ENCODE results near the gene MRTO4. TPM values are rescaled to one million over a fixed set of nuclear protein-coding genes. Genes with fewer than 3 reads are reported as not detected.
A peak's percentile ranks its signal among the peaks of the same experiment; 100 is the strongest.
"Not testable (repeated sequence)": the region's sequence is repeated elsewhere in the genome, so short reads cannot be mapped to it uniquely, and the experiment has no call there.

MRTO4 gene
- polyA plus RNA-seq (ENCODE audit: insufficient read length in 10 of 10), result 10 to 100 TPM; 20.8 to 31.3 (median 26.3) TPM
- long read RNA-seq, donor 1, transcript MRTO4-201 (8 exons, 2,315 nt), result major isoform, 13 of 13 reads
- long read RNA-seq, donor 1, partial matches to known transcripts, result 0 of 13 reads
- long read RNA-seq, donor 1, other reads (novel, unspliced or antisense), result 0 of 13 reads
- long read RNA-seq, donor 2, transcript MRTO4-201 (8 exons, 2,315 nt), result major isoform, 7 of 7 reads
- long read RNA-seq, donor 2, partial matches to known transcripts, result 0 of 7 reads
- long read RNA-seq, donor 2, other reads (novel, unspliced or antisense), result 0 of 7 reads
- long read RNA-seq, donor 3, result 0 reads
- long read RNA-seq, donor 4, transcript MRTO4-201 (8 exons, 2,315 nt), result major isoform, 9 of 9 reads
- long read RNA-seq, donor 4, partial matches to known transcripts, result 0 of 9 reads
- long read RNA-seq, donor 4, other reads (novel, unspliced or antisense), result 0 of 9 reads
- long read RNA-seq, donor 5, transcript MRTO4-201 (8 exons, 2,315 nt), result major isoform, 11 of 11 reads
- long read RNA-seq, donor 5, partial matches to known transcripts, result 0 of 11 reads
- long read RNA-seq, donor 5, other reads (novel, unspliced or antisense), result 0 of 11 reads
- long read RNA-seq, donor 6, partial matches to known transcripts, result 0 of 5 reads
- long read RNA-seq, donor 6, other reads (novel, unspliced or antisense), result 0 of 5 reads
- long read RNA-seq, donor 7, transcript MRTO4-201 (8 exons, 2,315 nt), result major isoform, 12 of 12 reads
- long read RNA-seq, donor 7, partial matches to known transcripts, result 0 of 12 reads
- long read RNA-seq, donor 7, other reads (novel, unspliced or antisense), result 0 of 12 reads
- long read RNA-seq, donor 8, transcript MRTO4-201 (8 exons, 2,315 nt), result major isoform, 6 of 6 reads
- long read RNA-seq, donor 8, partial matches to known transcripts, result 0 of 6 reads
- long read RNA-seq, donor 8, other reads (novel, unspliced or antisense), result 0 of 6 reads
- long read RNA-seq, donor 9, partial matches to known transcripts, result 0 of 1 reads
- long read RNA-seq, donor 9, other reads (novel, unspliced or antisense), result 0 of 1 reads

DNA sequence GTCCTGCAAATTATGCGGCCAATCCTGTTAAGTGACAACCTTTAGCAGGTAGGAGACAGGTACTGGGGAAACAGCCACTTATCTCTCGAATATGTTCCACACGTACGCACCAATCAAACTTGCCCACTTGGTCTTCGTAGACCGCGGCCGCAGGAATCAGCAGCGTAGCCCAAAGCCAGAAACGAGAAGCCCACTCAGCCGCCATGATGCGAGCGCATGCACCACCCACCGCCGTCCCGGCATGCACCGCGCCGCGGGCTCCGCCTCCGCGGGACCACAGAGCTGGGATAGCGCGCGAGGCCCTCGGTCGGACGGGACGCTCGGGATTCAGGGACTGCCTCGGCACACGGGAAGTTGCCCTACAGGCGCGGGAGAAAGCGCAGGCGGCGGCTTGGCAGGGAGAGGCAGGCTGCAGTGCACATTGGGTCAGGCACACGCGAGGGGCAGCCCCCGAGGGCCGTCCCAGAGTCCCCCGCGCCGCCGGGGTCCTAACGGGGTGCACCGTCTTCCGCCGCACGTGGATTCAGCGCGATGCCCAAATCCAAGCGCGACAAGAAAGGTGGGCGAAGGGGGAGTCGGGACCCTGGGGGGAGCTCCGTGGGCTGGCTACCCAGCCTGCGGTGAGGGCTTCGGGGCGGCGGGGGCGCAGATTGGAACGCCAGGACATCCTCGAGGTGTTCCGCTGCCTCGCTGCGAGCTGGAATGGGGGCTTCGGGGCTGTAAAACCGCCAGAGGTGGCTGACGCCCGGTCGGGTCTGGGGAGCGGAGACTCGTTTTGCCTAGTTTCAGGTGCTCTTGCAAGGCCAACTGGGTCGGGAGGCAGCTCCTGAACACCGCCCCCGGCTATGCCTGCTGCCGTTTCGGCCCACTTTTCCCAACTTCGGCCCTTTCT, at the start of gene MRTO4, which contains the start of gene EMC1:
Gene MRTO4, plus strand, starts transcription at position 501 of the 892 bp plus-strand sequence. Its CDS starts 31 bp downstream, at position 532.
Gene EMC1, minus strand, starts transcription at position 220 of the 892 bp plus-strand sequence. Its CDS starts 15 bp downstream, at position 205.
- peak; percentile 84 to 98 (median 93) for DNase-seq

DNA sequence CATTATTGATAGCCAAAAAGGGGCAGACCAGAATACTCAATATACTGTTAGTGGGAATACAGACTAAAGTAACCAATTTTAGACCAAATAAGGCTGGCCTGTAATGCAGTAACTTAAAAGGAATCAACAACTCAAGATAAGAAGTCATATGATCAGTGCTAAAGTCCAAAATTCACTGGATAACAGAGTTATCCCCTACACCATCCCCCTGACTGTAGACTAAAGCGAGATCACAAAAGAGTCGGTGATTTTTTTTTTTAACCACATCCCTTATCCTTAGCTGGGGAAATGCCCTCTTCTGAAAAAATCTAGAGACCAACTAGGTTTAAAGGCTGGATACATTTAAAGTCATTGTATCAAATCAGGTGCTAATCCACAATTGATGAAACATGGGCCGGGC, 49.2 kb upstream of the MRTO4 start:
- DNase-seq, result no peak

DNA sequence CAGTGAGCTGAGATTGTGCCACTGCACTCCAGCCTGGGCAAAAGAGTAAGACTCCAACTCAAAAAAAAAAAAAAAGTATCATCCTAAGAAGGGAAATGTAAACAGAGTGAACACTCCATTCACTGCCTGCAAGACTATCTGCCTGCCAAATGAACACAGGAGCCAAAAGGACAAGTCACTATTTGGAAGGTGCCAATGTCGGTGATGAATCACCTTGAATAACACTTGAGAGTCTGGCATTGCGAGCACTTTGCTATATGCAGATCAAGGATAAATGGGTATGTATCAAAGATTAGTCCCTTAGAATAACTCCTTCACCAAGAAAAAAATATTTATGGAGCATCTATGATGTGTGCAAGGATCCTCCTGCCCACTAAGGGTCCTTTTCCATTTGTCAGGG, 48.2 kb upstream of the MRTO4 start:
- no peak for DNase-seq

DNA sequence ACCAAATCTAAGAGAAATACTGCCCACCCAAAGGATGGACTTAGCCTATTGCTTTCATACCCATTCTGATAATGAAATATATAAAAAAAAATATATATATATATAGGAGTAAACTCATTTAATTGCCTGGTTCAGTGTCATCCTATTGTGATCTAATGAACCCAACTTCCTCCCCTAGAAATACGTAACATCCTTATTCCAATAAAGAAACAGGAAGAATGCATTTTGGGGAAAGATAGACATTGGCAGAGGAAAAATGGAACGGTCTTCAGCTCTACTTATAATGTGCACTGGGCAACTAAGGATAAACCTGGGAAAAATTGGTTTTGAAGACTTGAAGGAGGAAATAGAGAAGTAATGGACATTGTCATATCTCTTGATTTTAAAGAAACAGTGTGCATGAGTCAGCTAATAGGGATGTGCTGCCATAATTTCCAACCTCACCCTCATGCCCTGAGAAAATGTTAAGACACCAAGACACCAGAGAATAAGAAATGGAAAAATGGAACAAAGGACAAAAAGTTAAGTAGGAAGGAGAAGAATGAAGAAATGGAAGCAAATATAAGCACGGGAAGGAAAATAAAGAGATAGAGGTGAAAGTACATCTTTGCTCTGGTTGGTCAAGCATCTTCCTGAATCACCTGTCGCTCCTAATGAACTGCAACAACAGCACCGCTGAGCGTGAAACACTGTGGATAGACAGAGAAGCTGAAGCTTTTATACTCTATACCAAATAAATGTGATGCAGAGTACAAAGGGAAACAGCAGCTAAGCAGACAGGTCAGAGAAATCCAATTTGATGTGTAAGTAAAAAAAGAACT, 46.9 kb upstream of the MRTO4 start:
- no peak for DNase-seq

DNA sequence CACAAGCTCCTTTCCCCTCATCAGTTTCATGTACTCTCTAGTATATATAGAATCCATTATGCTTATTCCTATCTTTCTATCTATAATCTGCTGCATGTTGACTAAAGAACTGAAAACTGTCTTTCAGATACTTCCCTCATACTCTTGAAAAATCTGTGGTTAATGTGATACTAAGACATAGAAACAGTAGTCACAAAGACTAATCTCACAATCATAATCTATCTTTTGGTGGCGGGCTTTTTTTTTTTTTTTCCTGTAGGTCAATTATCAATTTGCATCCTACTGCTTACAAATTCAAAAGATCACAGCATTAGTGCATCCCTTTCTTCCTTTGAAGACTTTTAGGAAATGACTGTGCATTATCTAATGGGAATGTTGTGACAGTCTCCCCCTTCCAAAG, 46.2 kb upstream of the MRTO4 start:
- no peak for DNase-seq

DNA sequence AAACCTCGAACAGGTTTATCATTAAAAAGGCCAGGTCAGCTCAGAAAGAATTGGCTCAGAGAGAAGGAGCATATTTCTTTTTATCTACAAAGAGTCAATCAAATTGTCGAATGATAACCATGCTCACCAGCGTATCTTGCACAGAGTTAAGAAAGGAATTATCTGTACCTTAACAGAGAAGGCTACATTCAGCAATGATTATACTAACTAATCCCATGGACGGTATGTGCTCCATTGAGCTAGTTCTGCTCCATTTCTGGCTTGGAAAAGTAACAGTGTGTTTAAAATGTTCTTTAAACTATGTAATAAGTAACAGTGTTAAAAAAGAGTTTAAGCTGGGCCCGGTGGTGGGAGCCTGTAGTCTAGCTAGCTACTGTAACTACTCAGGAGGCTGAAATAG, 45.8 kb upstream of the MRTO4 start:
- DNase-seq, result no peak

DNA sequence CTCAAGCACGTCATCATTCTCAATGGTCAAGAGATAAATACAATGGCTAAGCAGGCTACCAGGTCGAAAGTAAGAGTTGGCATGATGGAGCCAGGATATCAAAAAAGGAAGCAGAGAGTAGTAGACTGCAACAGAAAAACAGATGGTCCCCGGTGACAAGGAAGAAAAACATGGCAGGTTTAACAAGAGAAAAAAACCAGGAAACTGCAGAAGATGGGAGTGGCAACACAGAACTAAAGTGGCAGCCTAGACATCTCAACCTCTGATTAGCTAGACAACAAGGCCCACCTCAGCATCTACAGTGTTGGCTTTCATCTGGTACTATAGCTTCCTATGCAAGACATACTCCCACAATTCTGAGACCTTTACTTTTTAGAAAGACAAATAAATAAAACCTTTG, 44.7 kb upstream of the MRTO4 start:
- no peak for DNase-seq

DNA sequence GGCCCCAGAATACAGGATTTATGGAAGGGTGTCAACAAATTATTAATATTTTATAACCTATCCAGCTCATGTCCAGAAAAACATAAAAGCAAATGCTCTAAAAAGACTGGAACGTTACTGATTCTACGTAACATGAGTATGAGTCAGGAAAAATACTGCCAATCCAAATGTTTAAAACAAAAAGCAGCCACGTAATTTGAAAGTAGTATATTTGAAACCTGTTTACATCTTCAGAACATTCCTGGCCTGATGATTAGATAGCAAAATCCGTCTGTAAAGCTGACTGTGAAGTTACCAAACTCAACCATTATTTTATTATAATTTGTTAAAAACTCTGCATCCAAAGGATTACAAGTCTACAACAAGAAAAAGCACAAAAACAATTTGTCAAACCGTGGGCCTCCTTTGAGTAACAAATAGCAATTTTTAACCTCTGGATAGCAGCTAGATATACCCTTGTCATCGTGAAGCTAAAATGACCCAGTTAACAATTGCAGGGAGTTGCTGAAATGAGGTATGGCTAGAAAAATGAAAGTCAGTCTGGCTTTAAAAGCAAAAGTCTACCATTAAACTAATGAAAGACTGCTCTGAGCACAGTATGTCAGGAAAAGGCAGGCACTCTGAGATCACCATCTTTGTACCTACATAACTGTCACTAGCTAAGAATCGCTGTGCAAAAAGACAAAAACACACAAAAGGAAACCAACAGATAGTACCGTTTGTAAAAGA, 42.7 kb upstream of the MRTO4 start:
- DNase-seq, result peak in 1 of 3 donors; percentile 5

DNA sequence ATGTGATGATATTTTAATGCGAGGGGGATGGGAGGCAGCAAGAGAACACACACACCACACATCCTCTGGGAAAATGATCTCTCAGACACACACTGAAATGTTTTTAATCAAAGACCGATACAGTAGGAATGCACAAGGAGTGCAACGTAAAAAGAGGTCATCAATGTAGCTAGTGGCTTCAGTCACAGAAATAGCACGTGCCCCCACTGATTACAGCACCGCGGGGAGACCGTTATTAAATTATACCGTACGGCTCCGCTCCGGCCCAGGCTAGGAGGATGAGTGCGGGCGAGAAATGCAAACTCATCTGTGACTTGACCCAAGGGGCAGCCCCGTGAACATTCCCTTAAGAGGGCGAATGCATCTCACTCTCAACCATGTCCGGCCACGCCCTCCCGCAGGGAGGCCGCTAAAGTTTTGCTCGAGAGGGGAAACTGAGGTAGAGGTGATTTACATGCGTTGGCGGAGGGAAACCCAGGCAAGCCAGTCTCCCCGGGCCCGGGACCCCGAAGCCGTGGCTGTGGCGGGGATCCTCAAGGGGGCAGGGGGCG, 42.1 kb upstream of the MRTO4 start:
- peak; percentile 17 to 73 (median 36) for DNase-seq

DNA sequence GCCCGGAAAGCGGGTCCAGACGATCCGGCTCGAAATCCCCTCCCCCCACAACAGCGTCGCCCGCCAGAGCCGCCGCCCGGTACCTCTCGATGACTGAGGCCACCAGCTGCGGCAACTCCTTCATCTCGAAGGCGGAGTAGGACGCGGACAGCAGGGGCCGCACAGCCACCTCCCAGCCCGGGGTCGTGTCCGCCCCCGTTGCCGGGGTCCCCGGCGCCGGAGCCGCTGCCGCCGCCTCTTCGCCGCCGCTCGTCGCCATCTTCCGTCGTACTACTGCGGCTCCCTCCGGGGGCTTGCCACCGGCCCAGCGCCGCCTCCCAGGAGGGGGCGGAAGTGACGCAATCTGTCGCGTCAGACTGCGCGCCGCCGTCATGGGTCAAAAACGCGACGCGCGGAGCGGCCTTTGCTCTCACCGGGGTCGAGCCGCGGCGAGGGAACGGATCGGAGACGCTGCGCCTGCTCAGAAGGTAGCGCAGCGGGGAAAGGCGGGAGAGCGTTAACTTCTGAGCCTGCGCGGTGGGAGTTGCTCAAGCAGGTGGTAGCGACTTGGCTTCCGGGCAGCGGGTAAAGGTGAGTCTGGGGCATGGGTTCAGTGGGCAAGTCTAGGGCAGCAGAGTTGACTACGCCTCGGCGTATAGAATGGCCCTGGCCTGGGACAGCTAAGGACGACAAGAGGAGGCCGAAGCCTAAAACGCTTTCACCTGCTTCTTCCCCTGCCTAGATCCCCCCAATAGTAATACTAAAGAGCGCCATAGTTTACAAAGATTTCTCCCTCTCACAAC, 41.4 kb upstream of the MRTO4 start, which contains the start of gene UBR4:
Gene UBR4, minus strand, starts transcription at position 277 of the 782 bp plus-strand sequence. Its CDS starts 18 bp downstream, at position 259.
- peak; percentile 92 to 98 (median 97) for DNase-seq

DNA sequence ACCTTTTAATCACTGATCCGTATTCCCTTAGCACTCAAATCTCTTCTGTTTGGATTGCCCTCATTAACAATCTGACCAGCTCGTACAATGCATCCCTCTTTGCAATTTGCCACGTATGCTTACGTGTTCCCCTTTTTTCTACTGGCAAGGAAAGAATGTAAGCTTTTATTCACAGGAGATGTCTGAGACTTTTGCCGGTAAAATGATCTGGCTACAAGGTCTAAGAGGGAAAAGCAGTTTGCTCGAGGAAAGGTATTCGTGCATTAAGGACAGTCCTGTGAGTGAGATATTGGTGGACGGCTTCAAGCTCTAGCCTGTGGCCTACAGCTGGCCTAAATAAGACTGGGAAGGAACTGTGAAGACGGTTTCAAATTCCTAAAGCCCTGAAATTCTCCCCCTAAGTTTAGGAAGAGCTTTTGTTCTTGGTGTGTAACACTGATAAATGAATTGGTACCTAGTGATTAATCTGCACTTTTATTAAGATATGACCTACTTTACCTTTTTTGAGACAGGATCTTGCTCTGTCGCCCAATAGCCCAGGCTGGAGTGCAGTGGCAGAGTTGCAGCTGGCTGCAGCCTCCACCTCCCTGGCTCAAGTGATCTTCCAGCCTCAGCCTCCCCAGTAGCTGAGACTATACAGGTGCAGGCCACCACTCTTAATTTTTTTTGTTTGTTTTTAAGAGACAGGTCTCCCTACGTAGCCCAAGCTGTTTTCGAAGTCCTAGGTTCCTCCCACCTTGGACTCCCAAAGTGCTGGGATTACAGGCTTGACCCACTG, 40.6 kb upstream of the MRTO4 start:
- peak in 2 of 3 donors; percentile 7 to 28 for DNase-seq

DNA sequence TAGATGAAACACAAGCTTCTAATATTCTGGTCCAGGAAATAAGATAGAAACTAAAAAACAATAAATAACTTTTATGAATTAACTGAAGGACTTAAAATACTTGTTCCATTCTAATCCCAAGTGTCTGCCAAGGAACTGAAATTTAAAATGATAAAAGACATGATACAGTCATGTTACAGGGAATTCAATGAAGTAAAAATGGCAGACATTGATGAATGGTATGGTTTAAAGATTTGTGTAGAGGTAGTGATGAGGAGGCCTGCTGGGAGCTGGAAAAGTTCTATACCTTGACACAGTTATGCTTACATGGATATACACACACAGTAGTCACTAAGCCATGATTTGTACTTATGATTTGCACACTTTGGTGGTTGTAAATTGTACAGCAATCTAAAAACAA, 39.4 kb upstream of the MRTO4 start:
- DNase-seq, result no peak

DNA sequence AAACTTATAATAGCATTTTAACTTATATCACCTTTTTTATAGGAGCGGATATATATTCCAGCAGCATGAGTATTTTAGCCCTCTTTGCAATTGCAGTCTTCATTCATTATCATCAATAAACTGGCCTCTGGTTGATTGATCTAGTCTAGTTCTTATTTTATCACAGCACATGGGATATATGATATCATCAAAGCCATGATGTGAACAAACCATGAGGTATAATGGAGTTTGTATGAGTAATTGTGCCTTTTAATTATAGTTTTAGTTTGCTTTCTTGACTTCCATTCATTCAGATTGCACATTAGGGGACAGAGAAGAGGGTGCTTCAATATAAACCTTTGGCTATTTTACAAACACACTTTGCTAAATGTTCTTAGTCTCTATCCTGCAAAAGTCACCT, 38.0 kb upstream of the MRTO4 start:
- no peak for DNase-seq

DNA sequence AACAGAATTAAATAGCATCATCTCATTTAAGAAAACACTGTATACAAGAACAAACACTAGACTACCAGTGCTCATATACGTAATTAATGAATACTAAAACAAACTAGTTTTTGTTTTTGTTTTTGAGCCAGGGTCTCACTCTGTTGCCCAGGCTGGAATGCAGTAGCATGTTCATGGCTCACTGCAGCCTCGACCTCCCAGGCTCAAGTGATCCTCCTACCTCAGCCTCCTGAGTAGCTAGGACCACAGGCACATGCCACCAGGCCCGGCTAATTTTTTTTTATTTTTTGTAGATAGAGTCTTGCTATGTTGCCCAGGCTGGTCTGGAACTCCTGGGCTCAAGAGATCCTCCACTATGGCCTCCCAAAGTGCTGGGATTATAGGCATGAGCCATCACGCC, 35.0 kb upstream of the MRTO4 start:
- DNase-seq, result not testable (repeated sequence)

DNA sequence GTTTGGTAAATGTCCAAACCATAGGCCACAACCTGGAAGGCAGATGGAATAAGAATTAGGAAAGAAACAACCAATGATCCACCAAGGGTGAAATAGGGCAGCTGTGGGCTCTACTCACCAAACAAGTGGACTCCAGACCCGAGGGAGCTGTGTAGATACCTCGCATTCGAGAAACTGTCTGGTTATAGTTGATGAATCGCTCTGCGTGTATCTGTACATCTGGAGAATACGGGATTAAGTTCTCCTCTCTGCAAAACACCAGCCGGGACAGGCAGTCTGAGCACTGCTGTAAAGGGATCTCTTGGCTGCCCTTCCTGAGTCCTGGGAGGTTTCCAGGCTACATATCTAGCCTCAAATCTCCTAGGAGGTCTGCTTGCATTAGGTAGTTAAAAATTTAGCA, 32.2 kb upstream of the MRTO4 start:
- peak in 1 of 3 donors; percentile 9 for DNase-seq

DNA sequence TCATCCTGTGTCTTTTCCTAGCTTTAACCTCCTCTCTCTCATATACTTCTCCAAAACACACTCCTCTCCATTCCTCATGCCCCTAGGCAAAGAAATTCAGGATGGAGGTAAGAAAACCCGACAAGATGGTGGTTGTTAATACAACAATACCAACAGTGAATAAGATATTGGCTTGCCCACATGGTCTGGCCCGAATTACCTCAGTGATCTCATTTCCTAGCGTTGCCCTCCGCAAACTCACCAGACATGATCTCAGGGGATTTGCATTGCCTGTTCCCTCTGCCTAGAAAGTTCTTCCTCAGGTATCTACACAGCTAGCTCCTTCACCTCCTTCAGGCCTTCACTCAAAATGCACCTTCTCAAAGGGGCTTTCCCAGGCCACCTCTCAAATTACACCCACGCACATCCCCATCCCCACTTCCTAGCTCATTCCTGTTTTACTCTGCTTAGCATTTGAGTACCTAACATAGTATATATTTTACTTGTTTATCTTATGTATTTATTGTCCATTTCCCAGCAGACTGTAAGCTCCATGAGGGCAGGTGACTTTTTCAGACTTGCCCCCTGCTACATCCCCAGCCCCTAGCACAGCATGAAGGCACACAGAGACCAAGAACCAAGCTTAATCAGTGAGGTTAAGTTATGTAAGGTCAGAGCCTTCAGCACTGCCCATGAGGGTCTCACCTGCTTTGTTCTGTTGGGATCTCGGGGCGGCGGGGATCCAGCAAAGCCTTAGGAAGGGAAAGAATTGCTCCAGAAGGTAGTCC, 31.3 kb upstream of the MRTO4 start:
- DNase-seq, result no peak

DNA sequence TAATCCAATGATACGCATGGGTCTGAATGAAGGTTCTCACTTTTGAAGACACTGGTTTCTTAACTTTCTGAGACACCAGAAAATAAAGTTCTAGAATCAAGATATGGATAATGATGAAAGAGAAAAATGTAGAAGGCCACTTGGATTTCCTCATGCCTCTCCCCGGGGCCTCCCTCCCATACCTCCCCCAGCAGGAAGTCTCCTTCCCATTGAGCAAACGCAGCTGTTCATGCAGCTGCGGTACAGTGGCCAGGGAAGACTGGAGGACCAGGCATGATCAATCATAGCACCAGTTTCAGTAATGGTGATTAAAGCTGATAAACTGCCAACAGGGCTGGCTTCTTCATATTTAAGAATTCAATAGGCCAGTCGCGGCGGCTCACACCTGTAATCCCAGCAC, 30.6 kb upstream of the MRTO4 start:
- DNase-seq, result no peak

All from muscle of back (tissue), 13 donors.